GM19452 (cell line): ENCODE results near the gene DLG4.

Experiments used
- ATAC-seq: cut with Tn5 transposase; IDR thresholded peaks from one replicate; pipeline ENCODE4 v1.9.1; 2021; ENCODE audit not compliant: unreplicated experiment

DLG4 gene

GRCh38 chr17:7233701-7234082, 14.1 kb upstream of the DLG4 start:
- no peak for ATAC-seq

GRCh38 chr17:7232114-7232513, 12.5 kb upstream of the DLG4 start:
- ATAC-seq = no peak

- no peak for ATAC-seq
These were observed 9.9 kb upstream of the DLG4 start for GRCh38 chr17:7229504-7229903.

- ATAC-seq = no peak
These were observed 9.3 kb upstream of the DLG4 start for GRCh38 chr17:7228920-7229319.

- no peak for ATAC-seq
These were observed 7.4 kb upstream of the DLG4 start for GRCh38 chr17:7226721-7227710.

- ATAC-seq = no peak
These were observed 6.2 kb upstream of the DLG4 start for GRCh38 chr17:7225711-7226331.

- no peak for ATAC-seq
These were observed 5.0 kb upstream of the DLG4 start for GRCh38 chr17:7224661-7225111.

GRCh38 chr17:7224110-7224509, 4.5 kb upstream of the DLG4 start:
- no peak for ATAC-seq

GRCh38 chr17:7223375-7223774, 3.7 kb upstream of the DLG4 start:
- no peak for ATAC-seq

GRCh38 chr17:7222972-7223292, 3.3 kb upstream of the DLG4 start:
- ATAC-seq = no peak

GRCh38 chr17:7222093-7222971, 2.7 kb upstream of the DLG4 start:
- no peak for ATAC-seq

- no peak for ATAC-seq
These were observed 1.8 kb upstream of the DLG4 start for GRCh38 chr17:7221278-7222092.

- ATAC-seq = no peak
These were observed 1.1 kb upstream of the DLG4 start for GRCh38 chr17:7220593-7221277.

GRCh38 chr17:7219229-7219811, 316 bp downstream of the DLG4 start:
- ATAC-seq = no peak

GRCh38 chr17:7218758-7219157, 878 bp downstream of the DLG4 start:
- no peak for ATAC-seq

- ATAC-seq = no peak
These were observed 1.5 kb downstream of the DLG4 start for GRCh38 chr17:7218166-7218565.

- no peak for ATAC-seq
These were observed 2.3 kb downstream of the DLG4 start for GRCh38 chr17:7217113-7217987.

- ATAC-seq = no peak
These were observed 3.2 kb downstream of the DLG4 start for GRCh38 chr17:7216242-7217112.
